ENCODE measurements around the gene USP7. TPM values are rescaled to one million over a fixed set of nuclear protein-coding genes. Genes with fewer than 3 reads are reported as not detected.

USP7 gene
- total RNA-seq, 1 donor from 2014 or later: 96.9 TPM

DNA sequence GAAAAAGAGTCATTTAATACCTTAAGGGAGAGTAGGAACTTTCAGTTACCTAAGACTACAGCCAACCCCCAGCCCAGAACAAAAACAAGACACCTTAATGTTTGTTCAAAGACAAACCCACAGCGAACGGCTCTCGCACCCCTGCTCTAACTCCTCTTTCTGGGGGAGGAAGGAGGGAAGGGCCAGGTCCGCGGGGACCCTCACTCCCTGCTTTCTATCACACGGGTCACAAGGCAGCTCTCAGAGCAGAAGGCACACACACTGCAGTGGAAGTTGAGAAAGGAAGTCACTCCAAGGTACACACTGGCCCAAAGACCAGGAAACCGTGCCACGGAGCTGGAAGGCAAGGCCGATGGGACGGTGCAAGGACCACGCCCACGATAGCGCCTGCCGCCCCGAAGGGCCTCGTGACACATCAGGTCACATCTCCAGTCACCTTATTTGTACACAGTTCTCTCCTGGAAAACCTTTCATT, 71.6 kb downstream of the USP7 start:
- no peak for DNase-seq (ENCODE audit: low read depth)
- H3K4me1 ChIP-seq (ENCODE audit: insufficient read depth, low read length): peaks cover 19% of the 10 kb centered on the region
- FAIRE-seq: no peak
- Mint-ChIP-seq H3K27ac (ENCODE audit: unreplicated experiment) (no peak overlapping the region), H3K4me1 (ENCODE audit: low read depth, unreplicated experiment) (peaks cover 4% of the 10 kb centered on the region), H3K36me3 (ENCODE audit: low read depth, unreplicated experiment) (peaks cover 23% of the 10 kb centered on the region), H3K9me3 (ENCODE audit: unreplicated experiment) (no peaks in the 10 kb centered on the region), H3K4me3 (ENCODE audit: unreplicated experiment) (no peak overlapping the region), H3K27me3 (ENCODE audit: low read depth, unreplicated experiment) (no peaks in the 10 kb centered on the region)
- peaks cover 61% of the 10 kb centered on the region for H4K20me1 ChIP-seq (ENCODE audit: insufficient read depth, low read length)
- peaks cover 38% of the 10 kb centered on the region for H3K36me3 ChIP-seq (ENCODE audit: insufficient read depth, low read length)
- H3K27ac ChIP-seq (ENCODE audit: low read depth, low read length): no peak overlapping the region
- H3K9ac ChIP-seq (ENCODE audit: low read length): peak overlapping the region; percentile 42
- no peaks in the 10 kb centered on the region for H3K9me3 ChIP-seq (ENCODE audit: insufficient read depth, low read depth, low read length)
- H3K4me2 ChIP-seq (ENCODE audit: low read length): no peak overlapping the region
- H3K79me2 ChIP-seq (ENCODE audit: insufficient read depth, low read length): no peaks in the 10 kb centered on the region
- H3K4me3 ChIP-seq (ENCODE audit: insufficient read depth, low read depth, low read length): no peak overlapping the region
- no peak for TF ChIP-seq EZH2 (IDR thresholded peaks at IDR 0.05; ENCODE audit: insufficient read depth, low read length)
- TF ChIP-seq, protein P1, sequence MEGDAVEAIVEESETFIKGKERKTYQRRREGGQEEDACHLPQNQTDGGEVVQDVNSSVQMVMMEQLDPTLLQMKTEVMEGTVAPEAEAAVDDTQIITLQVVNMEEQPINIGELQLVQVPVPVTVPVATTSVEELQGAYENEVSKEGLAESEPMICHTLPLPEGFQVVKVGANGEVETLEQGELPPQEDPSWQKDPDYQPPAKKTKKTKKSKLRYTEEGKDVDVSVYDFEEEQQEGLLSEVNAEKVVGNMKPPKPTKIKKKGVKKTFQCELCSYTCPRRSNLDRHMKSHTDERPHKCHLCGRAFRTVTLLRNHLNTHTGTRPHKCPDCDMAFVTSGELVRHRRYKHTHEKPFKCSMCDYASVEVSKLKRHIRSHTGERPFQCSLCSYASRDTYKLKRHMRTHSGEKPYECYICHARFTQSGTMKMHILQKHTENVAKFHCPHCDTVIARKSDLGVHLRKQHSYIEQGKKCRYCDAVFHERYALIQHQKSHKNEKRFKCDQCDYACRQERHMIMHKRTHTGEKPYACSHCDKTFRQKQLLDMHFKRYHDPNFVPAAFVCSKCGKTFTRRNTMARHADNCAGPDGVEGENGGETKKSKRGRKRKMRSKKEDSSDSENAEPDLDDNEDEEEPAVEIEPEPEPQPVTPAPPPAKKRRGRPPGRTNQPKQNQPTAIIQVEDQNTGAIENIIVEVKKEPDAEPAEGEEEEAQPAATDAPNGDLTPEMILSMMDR (IDR thresholded peaks at IDR 0.05; ENCODE audit: insufficient read depth, low read depth, low read length): no peak
- H3K27me3 ChIP-seq (ENCODE audit: insufficient read depth, low read length): no peaks in the 10 kb centered on the region
- no peak overlapping the region for H2AFZ ChIP-seq (ENCODE audit: low read depth, low read length)

DNA sequence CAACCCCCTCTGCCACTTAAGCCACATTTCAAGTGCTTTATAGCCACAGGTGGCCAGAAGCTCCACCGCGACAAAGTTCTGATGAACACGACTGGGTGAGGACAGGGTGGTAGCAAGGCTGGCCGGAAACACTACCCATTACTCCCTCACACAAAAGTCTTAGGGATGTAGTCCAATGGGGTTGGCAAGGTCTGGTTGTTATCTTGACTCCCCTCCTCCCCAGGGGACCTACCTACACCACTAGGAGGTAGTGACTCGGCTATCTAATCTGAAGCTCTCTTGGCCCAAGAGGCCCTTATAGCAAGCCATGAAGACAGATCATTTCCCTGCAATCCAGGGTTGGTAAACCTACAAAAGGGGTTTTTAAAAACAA, 73.2 kb downstream of the USP7 start:
- Mint-ChIP-seq H3K36me3 (ENCODE audit: low read depth, unreplicated experiment) (peaks cover 28% of the 10 kb centered on the region), H3K27ac (ENCODE audit: unreplicated experiment) (no peak overlapping the region), H3K4me3 (ENCODE audit: unreplicated experiment) (no peak overlapping the region), H3K9me3 (ENCODE audit: unreplicated experiment) (no peaks in the 10 kb centered on the region), H3K27me3 (ENCODE audit: low read depth, unreplicated experiment) (no peaks in the 10 kb centered on the region), H3K4me1 (ENCODE audit: low read depth, unreplicated experiment) (peaks cover 17% of the 10 kb centered on the region)
- H2AFZ ChIP-seq (ENCODE audit: low read depth, low read length): no peak overlapping the region
- no peaks in the 10 kb centered on the region for H3K9me3 ChIP-seq (ENCODE audit: insufficient read depth, low read depth, low read length)
- no peak for DNase-seq (ENCODE audit: low read depth)
- H3K27ac ChIP-seq (ENCODE audit: low read depth, low read length): no peak overlapping the region
- H3K79me2 ChIP-seq (ENCODE audit: insufficient read depth, low read length): no peaks in the 10 kb centered on the region
- H3K36me3 ChIP-seq (ENCODE audit: insufficient read depth, low read length): peaks cover 26% of the 10 kb centered on the region
- no peak overlapping the region for H3K4me3 ChIP-seq (ENCODE audit: insufficient read depth, low read depth, low read length)
- H3K9ac ChIP-seq (ENCODE audit: low read length): no peak overlapping the region
- peaks cover 33% of the 10 kb centered on the region for H3K4me1 ChIP-seq (ENCODE audit: insufficient read depth, low read length)
- H3K4me2 ChIP-seq (ENCODE audit: low read length): no peak overlapping the region
- FAIRE-seq: no peak
- no peaks in the 10 kb centered on the region for H3K27me3 ChIP-seq (ENCODE audit: insufficient read depth, low read length)
- TF ChIP-seq, protein P1 (IDR thresholded peaks at IDR 0.05; ENCODE audit: insufficient read depth, low read depth, low read length): no peak
- H4K20me1 ChIP-seq (ENCODE audit: insufficient read depth, low read length): peaks cover 75% of the 10 kb centered on the region

DNA sequence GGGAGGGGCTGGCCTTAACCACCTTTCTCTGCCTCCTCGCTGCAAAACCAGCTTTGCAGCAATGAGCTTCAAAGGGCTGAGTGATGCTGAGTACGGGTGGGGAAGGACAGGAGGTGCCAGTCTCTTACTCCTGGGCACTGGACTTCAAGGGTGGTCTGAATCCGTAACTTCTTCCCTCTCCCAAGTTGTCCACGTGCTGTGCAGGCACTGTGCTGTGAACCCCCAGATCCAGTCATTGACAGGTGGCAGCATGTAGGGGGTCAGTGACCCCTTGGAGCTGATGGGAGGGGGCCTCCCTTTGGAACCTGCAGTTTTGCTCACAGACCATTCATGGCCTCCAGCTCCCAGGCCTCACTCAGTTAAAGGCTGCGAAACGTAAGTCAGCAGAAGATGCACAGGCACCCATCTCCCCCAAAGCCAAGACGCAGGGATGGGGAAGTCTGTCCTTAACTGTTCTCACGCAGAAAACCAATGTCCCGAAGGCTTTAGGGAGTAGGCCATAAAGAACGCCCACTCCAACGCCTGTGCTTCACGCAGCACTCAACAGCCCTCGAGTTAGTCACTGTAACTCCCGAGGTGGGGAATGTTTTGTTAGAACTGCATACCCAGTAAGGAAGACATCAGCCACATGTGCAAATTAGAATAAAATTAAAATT, 73.7 kb downstream of the USP7 start:
- Histone ChIP-seq H3K27ac (ENCODE audit: low read depth, low read length) (no peak overlapping the region), H3K9me3 (ENCODE audit: insufficient read depth, low read depth, low read length) (no peaks in the 10 kb centered on the region), H3K9ac (ENCODE audit: low read length) (no peak overlapping the region), H4K20me1 (ENCODE audit: insufficient read depth, low read length) (peaks cover 80% of the 10 kb centered on the region), H3K4me2 (ENCODE audit: low read length) (no peak overlapping the region), H3K36me3 (ENCODE audit: insufficient read depth, low read length) (peaks cover 21% of the 10 kb centered on the region), H3K27me3 (ENCODE audit: insufficient read depth, low read length) (no peaks in the 10 kb centered on the region), H3K4me3 (ENCODE audit: insufficient read depth, low read depth, low read length) (no peak overlapping the region), H2AFZ (ENCODE audit: low read depth, low read length) (no peak overlapping the region), H3K4me1 (ENCODE audit: insufficient read depth, low read length) (peaks cover 38% of the 10 kb centered on the region), H3K79me2 (ENCODE audit: insufficient read depth, low read length) (no peaks in the 10 kb centered on the region)
- no peak for DNase-seq (ENCODE audit: low read depth)
- H3K27ac Mint-ChIP-seq (ENCODE audit: unreplicated experiment): no peak overlapping the region
- no peaks in the 10 kb centered on the region for H3K9me3 Mint-ChIP-seq (ENCODE audit: unreplicated experiment)
- H3K4me1 Mint-ChIP-seq (ENCODE audit: low read depth, unreplicated experiment): peaks cover 20% of the 10 kb centered on the region
- H3K36me3 Mint-ChIP-seq (ENCODE audit: low read depth, unreplicated experiment): peaks cover 27% of the 10 kb centered on the region
- H3K4me3 Mint-ChIP-seq (ENCODE audit: unreplicated experiment): no peak overlapping the region
- TF ChIP-seq, protein P1 (IDR thresholded peaks at IDR 0.05; ENCODE audit: insufficient read depth, low read depth, low read length): no peak
- TF ChIP-seq EZH2 (IDR thresholded peaks at IDR 0.05; ENCODE audit: insufficient read depth, low read length): no peak
- no peak for FAIRE-seq
- H3K27me3 Mint-ChIP-seq (ENCODE audit: low read depth, unreplicated experiment): no peaks in the 10 kb centered on the region

Measured in astrocyte (in vitro differentiated cells and primary cell).